BLaER1 treated with 17β-estradiol and CSF1 and Interleukin-3, amounts not matched to agents 10 nM and 100 nM (cell line): Measurements from ENCODE around the gene OBP2A.
"Not testable (repeated sequence)": the region's sequence is repeated elsewhere in the genome, so short reads cannot be mapped to it uniquely, and the experiment has no call there.

Source experiments
- H3K27ac ChIP-seq, 11 experiments: shearing (Covaris generic); formaldehyde crosslinking; 2 replicates each; pipeline ENCODE4 v1.8.1; 2022
- H3K27me3 ChIP-seq, 11 experiments: shearing (Covaris generic); formaldehyde crosslinking; 2 replicates each; pipeline ENCODE4 v1.8.1; 2022
- H3K36me3 ChIP-seq, 11 experiments: shearing (Covaris generic); formaldehyde crosslinking; 2 replicates each; pipeline ENCODE4 v1.8.1; 2022
- H3K4me1 ChIP-seq, 10 experiments: shearing (Covaris generic); formaldehyde crosslinking; 2 replicates each; pipeline ENCODE4 v1.8.1; 2022
- H3K4me2 ChIP-seq, 11 experiments: shearing (Covaris generic); formaldehyde crosslinking; 2 replicates each; pipeline ENCODE4 v1.8.1; 2022
- H3K4me3 ChIP-seq, 10 experiments: shearing (Covaris generic); formaldehyde crosslinking; 2 replicates each; pipeline ENCODE4 v1.8.1; 2022
- H3K9ac ChIP-seq, 11 experiments: shearing (Covaris generic); formaldehyde crosslinking; 2 replicates each; pipeline ENCODE4 v1.8.1; 2022
- H3K9me3 ChIP-seq, 11 experiments: shearing (Covaris generic); formaldehyde crosslinking; replicated peaks in 1 of 11; 2 replicates each; pipeline ENCODE4 v1.8.1; 2022
- H4K20me1 ChIP-seq, 11 experiments: shearing (Covaris generic); formaldehyde crosslinking; 2 replicates each; pipeline ENCODE4 v1.8.1; 2022
- Cebpa-rat ChIP-seq, 11 experiments: shearing (Covaris generic); IDR thresholded peaks; 2 replicates each; pipeline ENCODE4 v1.8.1; 2022

The OBP2A gene

DNA sequence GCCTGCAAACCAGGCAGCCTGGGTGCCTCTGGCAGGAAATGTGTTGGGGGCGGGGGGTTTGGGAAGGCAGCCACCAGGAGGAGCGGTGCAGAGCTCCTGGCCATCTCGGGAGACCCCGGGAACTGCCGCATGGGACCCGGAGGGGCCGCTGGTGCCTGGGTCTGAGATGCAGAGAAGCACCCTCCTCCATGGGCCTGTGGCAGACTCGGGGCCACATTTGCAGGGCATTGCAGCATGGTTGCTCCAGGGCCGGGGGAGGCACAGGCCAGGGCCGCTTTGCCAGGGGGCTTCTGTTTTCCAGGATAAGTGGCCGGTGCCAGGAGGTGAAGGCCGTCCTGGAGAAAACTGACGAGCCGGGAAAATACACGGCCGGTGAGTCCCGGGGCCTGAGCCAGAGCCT lies 23.0 kb upstream of the OBP2A start:
- no peak overlapping the region for H3K27ac ChIP-seq
- no peak for TF ChIP-seq Cebpa-rat (IDR thresholded peaks at IDR 0.05)
- no peaks in the 10 kb centered on the region for H3K36me3 ChIP-seq
- H4K20me1 ChIP-seq = peaks cover 0 to 6% (median 0%) of the 10 kb centered on the region in 11 experiments; a peak in 2 of 22 replicates
- H3K27me3 ChIP-seq = 0 out of 22 replicates have a peak, but pooled peaks cover 0 to 6% (median 0%) of the 10 kb centered on the region in 11 experiments
- H3K4me3 ChIP-seq = no peak overlapping the region
- H3K4me2 ChIP-seq = peak overlapping the region in 8 of 11 experiments; percentile 59 to 79 (median 64); a peak in 15 of 22 replicates
- no peak overlapping the region for H3K9ac ChIP-seq
- peaks cover 0 to 8% (median 0%) of the 10 kb centered on the region in 11 experiments; a peak in 5 of 22 replicates for H3K9me3 ChIP-seq
- H3K4me1 ChIP-seq = peaks cover 0 to 24% (median 15%) of the 10 kb centered on the region in 10 experiments; a peak in 17 of 20 replicates

DNA sequence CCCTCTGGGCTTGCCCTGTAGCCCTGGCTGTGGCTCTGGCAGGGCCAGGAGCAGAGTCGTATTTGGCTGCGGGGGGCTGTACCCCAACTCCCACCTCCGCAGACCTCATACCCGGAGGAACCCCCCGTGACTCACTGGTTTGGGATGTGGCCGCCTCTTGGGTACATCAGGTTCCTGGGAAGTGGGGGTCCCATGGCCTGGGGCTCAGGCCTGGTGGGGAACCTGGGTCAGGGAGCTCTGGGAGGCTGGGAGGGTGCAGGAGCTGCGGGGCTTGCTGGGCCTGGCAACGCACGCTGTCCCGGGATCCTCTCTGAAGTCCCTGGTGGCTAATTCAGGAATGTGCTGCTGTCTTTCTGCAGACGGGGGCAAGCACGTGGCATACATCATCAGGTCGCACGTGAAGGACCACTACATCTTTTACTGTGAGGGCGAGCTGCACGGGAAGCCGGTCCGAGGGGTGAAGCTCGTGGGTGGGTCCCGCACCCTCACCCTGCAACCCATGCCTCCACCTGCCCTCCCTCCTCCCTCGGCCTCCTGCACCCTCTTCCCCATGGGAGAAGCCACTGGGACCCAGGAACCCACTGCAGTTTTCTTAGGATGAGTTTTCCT lies 22.3 kb upstream of the OBP2A start:
- H3K4me2 ChIP-seq = peak overlapping the region in 3 of 11 experiments; percentile 63 to 72 (median 71); a peak in 4 of 22 replicates
- H3K27me3 ChIP-seq = 0 out of 22 replicates have a peak, but pooled peaks cover 0 to under 1% (median 0%) of the 10 kb centered on the region in 11 experiments
- no peak overlapping the region for H3K9ac ChIP-seq
- peaks cover 0 to 6% (median 0%) of the 10 kb centered on the region in 11 experiments; a peak in 2 of 22 replicates for H4K20me1 ChIP-seq
- no peaks in the 10 kb centered on the region for H3K36me3 ChIP-seq
- H3K9me3 ChIP-seq = peaks cover 0 to 8% (median 0%) of the 10 kb centered on the region in 11 experiments; a peak in 5 of 22 replicates
- H3K27ac ChIP-seq = no peak overlapping the region
- H3K4me3 ChIP-seq = no peak overlapping the region
- no peak for TF ChIP-seq Cebpa-rat (IDR thresholded peaks at IDR 0.05)
- H3K4me1 ChIP-seq = peaks cover 0 to 24% (median 15%) of the 10 kb centered on the region in 10 experiments; a peak in 17 of 20 replicates

DNA sequence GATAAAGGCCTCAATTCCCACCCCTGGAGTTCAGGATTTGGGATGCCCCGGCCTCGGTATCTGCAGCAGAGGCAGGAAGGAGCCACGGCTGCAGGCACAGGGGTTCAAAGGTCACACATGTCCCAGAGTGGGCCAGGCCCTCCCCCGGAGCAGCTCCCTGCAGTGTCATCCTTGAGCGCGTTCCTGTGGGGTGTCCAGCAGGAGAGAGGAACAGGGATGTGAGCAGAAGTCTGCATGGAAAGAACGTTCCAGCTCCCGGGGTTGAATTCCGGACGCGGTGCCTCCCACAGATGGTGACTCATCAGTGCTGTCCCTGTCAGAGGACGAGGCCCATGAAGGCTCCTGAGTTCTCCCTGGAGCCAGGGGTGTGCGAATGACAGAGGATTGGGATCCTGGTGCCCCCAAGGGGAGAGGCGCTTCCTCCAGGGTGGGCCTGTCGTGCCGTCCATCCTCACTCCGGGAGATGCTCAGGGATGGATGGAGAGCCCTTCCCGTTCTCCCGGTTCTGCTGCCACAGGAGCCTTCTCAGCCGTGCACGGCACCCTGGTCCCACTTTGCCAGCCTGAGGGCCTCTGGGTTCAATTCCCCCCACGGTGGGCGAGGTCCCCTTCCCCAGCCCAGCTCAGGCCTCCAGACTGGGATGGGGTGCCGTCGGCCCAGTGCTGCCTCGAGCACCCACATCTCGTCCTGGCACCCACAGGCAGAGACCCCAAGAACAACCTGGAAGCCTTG lies 21.6 kb upstream of the OBP2A start:
- no peak for TF ChIP-seq Cebpa-rat (IDR thresholded peaks at IDR 0.05)
- no peaks in the 10 kb centered on the region for H3K27me3 ChIP-seq

DNA sequence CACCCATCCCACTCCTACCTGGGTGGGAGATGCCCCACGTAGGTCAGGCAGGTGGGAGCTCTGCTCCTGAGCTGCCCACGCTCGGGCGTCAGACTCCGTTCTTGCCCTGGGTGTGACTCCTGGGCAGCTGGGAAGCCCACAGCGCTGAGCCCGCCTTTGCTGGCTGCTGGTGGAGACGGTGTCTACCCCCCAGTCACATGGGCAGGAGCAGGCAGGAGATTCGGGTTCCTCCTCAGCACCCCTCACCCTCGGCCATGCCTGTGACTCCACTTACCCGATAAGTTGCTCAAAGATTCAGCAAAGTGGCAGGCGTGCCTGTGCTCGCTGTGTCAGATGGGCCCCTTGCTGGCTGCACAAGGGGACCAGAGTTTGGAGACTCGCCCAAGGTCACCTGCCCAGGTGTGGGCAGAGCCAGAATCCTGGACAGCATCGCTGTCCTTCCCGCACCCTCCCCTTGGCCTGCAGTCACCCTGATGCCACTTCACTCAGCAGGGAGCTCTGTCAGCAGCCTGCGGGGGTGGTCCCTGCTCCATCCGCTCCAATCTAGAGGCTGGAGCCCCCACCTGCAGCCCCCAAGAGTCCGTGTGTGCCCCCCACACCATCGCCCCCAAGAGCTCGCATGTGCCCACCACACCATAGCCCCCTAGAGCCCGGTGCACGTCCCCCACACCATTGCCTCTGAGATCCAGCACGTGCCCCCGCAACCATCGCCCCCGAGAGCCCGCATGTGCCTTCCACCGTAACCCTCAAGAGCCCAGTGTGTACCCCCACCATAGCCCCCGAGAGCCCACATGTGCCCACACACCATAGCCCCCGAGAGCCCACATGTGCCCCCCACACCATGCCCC lies 20.5 kb upstream of the OBP2A start:
- Histone ChIP-seq H3K36me3 (no peaks in the 10 kb centered on the region), H3K4me1 (peaks cover 0 to 24% (median 15%) of the 10 kb centered on the region in 10 experiments; a peak in 17 of 20 replicates), H3K9me3 (peaks cover 0 to 19% (median 8%) of the 10 kb centered on the region in 11 experiments; a peak in 10 of 22 replicates), H3K9ac (no peak overlapping the region), H3K27ac (no peak overlapping the region), H4K20me1 (peaks cover 0 to 6% (median 0%) of the 10 kb centered on the region in 11 experiments; a peak in 2 of 22 replicates), H3K4me3 (no peak overlapping the region), H3K27me3 (no peaks in the 10 kb centered on the region), H3K4me2 (no peak overlapping the region)
- TF ChIP-seq Cebpa-rat (IDR thresholded peaks at IDR 0.05) = no peak

More for the DNA sequence above, 21.6 kb upstream of the OBP2A start:
- Histone ChIP-seq H3K27ac (no peak overlapping the region), H3K4me1 (peaks cover 0 to 24% (median 15%) of the 10 kb centered on the region in 10 experiments; a peak in 17 of 20 replicates), H3K9me3 (peaks cover 0 to 9% (median under 1%) of the 10 kb centered on the region in 11 experiments; a peak in 8 of 22 replicates), H4K20me1 (peaks cover 0 to 6% (median 0%) of the 10 kb centered on the region in 11 experiments; a peak in 2 of 22 replicates), H3K9ac (no peak overlapping the region), H3K36me3 (no peaks in the 10 kb centered on the region), H3K4me3 (no peak overlapping the region), H3K4me2 (no peak overlapping the region)

DNA sequence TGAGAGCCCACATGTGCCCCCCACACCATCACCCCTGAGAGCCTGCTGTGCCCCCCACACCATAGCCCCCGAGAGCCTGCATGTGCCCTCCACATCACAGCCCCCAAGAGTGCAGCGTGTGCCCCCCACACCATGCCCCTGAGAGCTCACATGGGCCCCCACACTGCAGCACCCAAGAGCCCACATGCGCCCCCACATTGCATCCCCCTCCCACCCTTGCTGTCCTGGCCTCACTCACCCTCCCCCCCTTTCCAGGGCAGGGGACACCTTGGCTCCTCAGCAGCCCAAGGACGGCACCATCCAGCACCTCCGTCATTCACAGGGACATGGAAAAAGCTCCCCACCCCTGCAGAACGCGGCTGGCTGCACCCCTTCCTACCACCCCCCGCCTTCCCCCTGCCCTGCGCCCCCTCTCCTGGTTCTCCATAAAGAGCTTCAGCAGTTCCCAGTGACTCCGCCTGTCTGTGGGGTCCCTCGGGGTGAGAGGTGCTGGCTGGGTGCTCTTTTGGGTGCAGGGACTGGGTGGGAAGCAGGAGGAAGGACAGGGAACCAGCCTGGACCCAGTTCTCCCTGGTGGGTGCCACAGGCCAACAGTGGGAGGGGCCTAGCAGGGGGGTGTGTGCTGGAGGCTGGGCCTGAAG lies 19.7 kb upstream of the OBP2A start:
- Histone ChIP-seq H3K9ac (no peak overlapping the region), H3K4me1 (peaks cover 0 to 24% (median 15%) of the 10 kb centered on the region in 10 experiments; a peak in 17 of 20 replicates), H3K4me3 (no peak overlapping the region), H3K4me2 (no peak overlapping the region), H3K36me3 (no peaks in the 10 kb centered on the region), H3K27me3 (no peaks in the 10 kb centered on the region), H4K20me1 (peaks cover 0 to 6% (median 0%) of the 10 kb centered on the region in 11 experiments; a peak in 2 of 22 replicates), H3K27ac (no peak overlapping the region), H3K9me3 (peaks cover 0 to 19% (median 8%) of the 10 kb centered on the region in 11 experiments; a peak in 10 of 22 replicates)
- no peak for TF ChIP-seq Cebpa-rat (IDR thresholded peaks at IDR 0.05)

DNA sequence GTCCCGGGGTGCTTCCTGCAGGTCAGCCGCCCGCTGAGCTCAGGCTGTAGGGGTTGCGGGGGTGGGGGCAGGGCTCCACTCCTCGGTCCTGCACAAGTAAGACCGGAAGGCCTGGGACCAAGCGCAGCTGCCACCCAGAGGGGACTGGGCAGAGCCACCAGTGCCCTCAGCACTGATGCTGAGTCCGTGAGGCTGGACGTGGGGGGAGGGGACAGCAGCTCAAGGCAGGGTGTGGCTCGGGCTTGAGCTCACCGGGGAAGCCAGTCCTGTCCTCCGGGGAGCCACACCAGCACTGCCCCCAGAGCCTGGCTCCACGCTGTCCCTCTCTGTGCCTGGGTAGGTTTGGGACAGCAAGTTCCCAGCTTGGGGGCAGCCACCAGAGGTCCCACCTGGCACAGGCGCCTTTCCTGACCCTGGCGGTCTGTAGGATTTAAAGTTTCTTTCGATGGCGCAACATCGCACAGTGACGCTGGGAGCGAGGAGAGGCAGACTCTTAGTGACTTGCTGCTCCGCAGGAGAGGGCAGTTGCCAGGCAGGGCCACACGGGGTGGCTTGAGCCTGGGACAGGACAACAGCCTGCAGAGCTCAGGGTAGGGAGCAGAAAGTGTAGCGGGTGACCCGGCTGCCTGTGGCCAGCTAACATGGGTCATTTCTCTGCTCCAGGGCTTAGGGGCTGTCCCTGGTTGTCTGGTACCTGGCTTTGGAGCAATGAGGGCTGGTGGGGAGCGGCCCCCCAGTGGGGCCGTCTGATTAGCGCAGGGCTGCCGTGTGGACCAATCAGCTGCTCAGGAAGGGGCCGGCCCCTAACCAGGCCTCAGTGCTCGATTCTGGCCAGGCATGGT lies 19.0 kb upstream of the OBP2A start:
- Histone ChIP-seq H3K4me2 (no peak overlapping the region), H3K27ac (no peak overlapping the region), H3K4me3 (no peak overlapping the region), H3K9me3 (peaks cover 0 to 19% (median 8%) of the 10 kb centered on the region in 11 experiments; a peak in 10 of 22 replicates), H3K4me1 (peaks cover 0 to 23% (median 15%) of the 10 kb centered on the region in 10 experiments; a peak in 17 of 20 replicates), H4K20me1 (peaks cover 0 to 6% (median 0%) of the 10 kb centered on the region in 11 experiments; a peak in 2 of 22 replicates), H3K36me3 (no peaks in the 10 kb centered on the region), H3K9ac (no peak overlapping the region), H3K27me3 (no peaks in the 10 kb centered on the region)
- no peak; a peak in 1 of 22 replicates for TF ChIP-seq Cebpa-rat (IDR thresholded peaks at IDR 0.05)

DNA sequence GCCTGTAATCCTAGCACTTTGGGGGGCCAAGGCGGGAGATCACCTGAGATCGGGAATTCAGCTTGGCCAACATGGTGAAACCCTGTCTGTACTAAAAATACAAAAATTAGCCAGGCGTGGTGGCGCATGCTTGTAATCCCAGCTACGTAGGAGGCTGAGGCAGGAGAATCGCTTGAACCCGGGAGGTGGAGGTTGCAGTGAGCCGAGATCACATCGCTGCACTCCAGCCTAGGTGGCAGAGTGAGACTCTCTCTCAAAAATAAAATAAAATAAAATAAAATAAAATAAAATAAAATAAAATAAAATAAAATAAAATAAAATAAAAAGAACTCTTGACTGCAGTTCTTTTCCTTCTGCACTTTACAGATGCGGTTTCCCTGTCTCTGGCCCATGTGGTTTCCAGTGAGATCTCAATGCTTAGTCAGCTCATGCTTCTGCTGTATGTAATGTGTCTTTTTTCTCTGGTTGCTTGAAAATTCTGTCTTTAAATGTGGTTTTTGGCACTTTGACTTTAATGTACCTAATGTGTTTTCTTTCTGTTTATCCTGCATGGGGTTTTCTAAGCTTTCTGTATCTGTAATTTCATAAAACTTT lies 17.0 kb upstream of the OBP2A start:
- not testable (repeated sequence) for H3K9ac ChIP-seq, H3K27ac ChIP-seq, H3K4me3 ChIP-seq, H4K20me1 ChIP-seq, H3K36me3 ChIP-seq, H3K4me2 ChIP-seq
- H3K4me1 ChIP-seq = peaks cover 4 to 12% (median 6%) of the 10 kb centered on the region in 10 experiments; a peak in 18 of 20 replicates
- H3K27me3 ChIP-seq = peaks cover 5 to 11% (median 8%) of the 10 kb centered on the region in 11 experiments; a peak in 20 of 22 replicates
- peaks cover 0 to 19% (median 8%) of the 10 kb centered on the region in 11 experiments; a peak in 10 of 22 replicates for H3K9me3 ChIP-seq
